ENCODE data around the gene IFT27. TPM values are rescaled to one million over a fixed set of nuclear protein-coding genes. Genes with fewer than 3 reads are reported as not detected.

IFT27 gene
- polyA plus RNA-seq, 1 donor (not counting 4 experiments of a cell fraction or from before 2014, with no cell fraction given): 18.5 TPM

DNA sequence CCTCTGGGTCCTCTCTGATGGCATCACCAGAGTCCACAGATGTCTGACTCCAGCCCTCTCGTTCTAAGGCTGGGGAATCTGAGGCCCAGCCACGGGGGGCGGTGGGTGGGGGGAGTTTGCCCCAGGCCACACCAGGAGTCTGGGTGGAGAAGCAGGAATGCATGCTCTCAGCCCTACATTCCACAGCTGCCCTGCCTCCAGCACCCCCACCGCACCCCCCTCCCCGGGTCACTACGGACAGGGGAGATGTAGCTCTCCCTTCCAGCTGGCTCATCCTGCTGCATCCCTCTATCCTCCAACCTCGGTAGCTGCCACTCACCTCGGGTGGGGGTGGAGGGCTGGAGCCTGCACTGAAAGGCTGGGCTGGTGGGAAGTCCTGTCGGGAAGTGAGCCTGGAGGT lies 43.2 kb upstream of the IFT27 start:
- no peak overlapping the region for H3K9ac ChIP-seq (ENCODE audit: control insufficient read depth, extremely low read depth, insufficient read depth, low read length)
- H3K4me2 ChIP-seq (ENCODE audit: control insufficient read depth, extremely low read depth, insufficient read depth, low read depth, low read length): no peak overlapping the region
- peaks cover 66% of the 10 kb centered on the region for H3K27me3 ChIP-seq (ENCODE audit: control insufficient read depth, extremely low read depth, insufficient read depth, low read length)
- H3K79me2 ChIP-seq (ENCODE audit: control insufficient read depth, insufficient read depth, low read length): no peaks in the 10 kb centered on the region
- TF ChIP-seq EZH2 (IDR thresholded peaks at IDR 0.05; ENCODE audit: low read length) (no peak), CTCF (optimal IDR thresholded peaks at IDR 0.05 in 1 of 3, IDR thresholded peaks at IDR 0.05 in 1 of 3, conservative IDR thresholded peaks at IDR 0.05 in 1 of 3; ENCODE audit: extremely low read depth in 1 of 3, insufficient read depth in 2 of 3, low read length in 3 of 3) (no peak)
- no peak overlapping the region for H3K27ac ChIP-seq (ENCODE audit: control insufficient read depth, insufficient read depth, low read length)
- no peaks in the 10 kb centered on the region for H4K20me1 ChIP-seq (ENCODE audit: control insufficient read depth, extremely low read depth, insufficient read depth, low read length)
- FAIRE-seq (no peak), DNase-seq (ENCODE audit: low read depth, low spot score) (no peak)
- H3K9me3 ChIP-seq (ENCODE audit: control insufficient read depth, low read depth, low read length): no peaks in the 10 kb centered on the region
- H2AFZ ChIP-seq (ENCODE audit: control insufficient read depth, low read length): no peak overlapping the region
- no peak overlapping the region for H3K4me3 ChIP-seq (ENCODE audit: control insufficient read depth in 2 of 3, extremely low read depth in 1 of 3, insufficient read depth in 2 of 3, low read depth in 1 of 3, low read length in 3 of 3)
- H3K9me1 ChIP-seq (ENCODE audit: control insufficient read depth, extremely low read depth, insufficient read depth, low read length): no peaks in the 10 kb centered on the region
- no peaks in the 10 kb centered on the region for H3K36me3 ChIP-seq (ENCODE audit: control insufficient read depth in 2 of 2, extremely low read depth in 1 of 2, insufficient read depth in 2 of 2, low read length in 2 of 2)
- no peaks in the 10 kb centered on the region for H3K4me1 ChIP-seq (ENCODE audit: control insufficient read depth, extremely low read depth, insufficient read depth, low read length)
- dilution Hi-C loops (cut with MboI; ENCODE audit: extremely low pct_ligation_motif_present, low sequenced_read_pairs): no loop called here

DNA sequence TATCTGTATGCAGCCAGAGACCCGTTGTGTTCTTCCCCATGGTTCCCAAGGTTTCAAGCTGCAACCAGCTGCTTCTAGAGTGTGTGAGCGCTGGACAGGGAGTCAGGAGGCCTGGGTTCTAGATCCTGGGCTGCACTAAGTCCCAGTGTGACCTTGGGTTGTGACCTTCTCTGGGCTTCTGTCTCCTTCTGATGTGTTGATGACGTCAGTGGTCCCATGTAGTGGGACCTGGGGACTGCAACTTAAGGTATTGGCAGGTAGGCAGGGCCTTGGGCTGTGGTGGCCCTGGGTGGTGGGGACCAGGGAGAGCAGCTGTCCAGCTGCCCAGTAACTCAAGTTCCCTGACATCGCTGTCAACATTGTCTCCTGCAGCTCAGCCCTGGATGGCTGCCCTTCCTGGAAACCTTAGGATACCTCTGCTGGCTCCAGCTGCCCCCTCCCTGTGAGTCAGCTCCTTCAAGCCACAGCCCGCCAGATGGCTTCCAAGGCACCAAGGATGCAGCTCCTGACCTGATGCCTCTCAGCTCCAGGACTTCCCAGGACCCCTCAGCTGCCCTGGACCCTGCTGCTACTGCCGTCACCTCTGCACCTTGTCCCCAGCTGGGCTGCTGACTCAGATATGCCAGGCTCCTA lies 42.2 kb upstream of the IFT27 start:
- no peaks in the 10 kb centered on the region for H3K4me1 ChIP-seq (ENCODE audit: control insufficient read depth, extremely low read depth, insufficient read depth, low read length)
- no peaks in the 10 kb centered on the region for H3K9me1 ChIP-seq (ENCODE audit: control insufficient read depth, extremely low read depth, insufficient read depth, low read length)
- H3K9me3 ChIP-seq (ENCODE audit: control insufficient read depth, low read depth, low read length): no peaks in the 10 kb centered on the region
- H3K79me2 ChIP-seq (ENCODE audit: control insufficient read depth, insufficient read depth, low read length): no peaks in the 10 kb centered on the region
- no peak overlapping the region for H3K4me3 ChIP-seq (ENCODE audit: control insufficient read depth in 2 of 3, extremely low read depth in 1 of 3, insufficient read depth in 2 of 3, low read depth in 1 of 3, low read length in 3 of 3)
- H3K4me2 ChIP-seq (ENCODE audit: control insufficient read depth, extremely low read depth, insufficient read depth, low read depth, low read length): no peak overlapping the region
- peaks cover 73% of the 10 kb centered on the region for H3K27me3 ChIP-seq (ENCODE audit: control insufficient read depth, extremely low read depth, insufficient read depth, low read length)
- DNase-seq (ENCODE audit: low read depth, low spot score) (no peak), FAIRE-seq (no peak)
- no peak overlapping the region for H3K9ac ChIP-seq (ENCODE audit: control insufficient read depth, extremely low read depth, insufficient read depth, low read length)
- H3K27ac ChIP-seq (ENCODE audit: control insufficient read depth, insufficient read depth, low read length): no peak overlapping the region
- TF ChIP-seq EZH2 (IDR thresholded peaks at IDR 0.05; ENCODE audit: low read length) (no peak), CTCF (optimal IDR thresholded peaks at IDR 0.05 in 1 of 3, IDR thresholded peaks at IDR 0.05 in 1 of 3, conservative IDR thresholded peaks at IDR 0.05 in 1 of 3; ENCODE audit: extremely low read depth in 1 of 3, insufficient read depth in 2 of 3, low read length in 3 of 3) (no peak)
- no peak overlapping the region for H2AFZ ChIP-seq (ENCODE audit: control insufficient read depth, low read length)
- H4K20me1 ChIP-seq (ENCODE audit: control insufficient read depth, extremely low read depth, insufficient read depth, low read length): no peaks in the 10 kb centered on the region
- dilution Hi-C loops (cut with MboI; ENCODE audit: extremely low pct_ligation_motif_present, low sequenced_read_pairs): no loop called here
- no peaks in the 10 kb centered on the region for H3K36me3 ChIP-seq (ENCODE audit: control insufficient read depth in 2 of 2, extremely low read depth in 1 of 2, insufficient read depth in 2 of 2, low read length in 2 of 2)
